ENCODE results near the gene CSDE1.

CSDE1 gene

DNA sequence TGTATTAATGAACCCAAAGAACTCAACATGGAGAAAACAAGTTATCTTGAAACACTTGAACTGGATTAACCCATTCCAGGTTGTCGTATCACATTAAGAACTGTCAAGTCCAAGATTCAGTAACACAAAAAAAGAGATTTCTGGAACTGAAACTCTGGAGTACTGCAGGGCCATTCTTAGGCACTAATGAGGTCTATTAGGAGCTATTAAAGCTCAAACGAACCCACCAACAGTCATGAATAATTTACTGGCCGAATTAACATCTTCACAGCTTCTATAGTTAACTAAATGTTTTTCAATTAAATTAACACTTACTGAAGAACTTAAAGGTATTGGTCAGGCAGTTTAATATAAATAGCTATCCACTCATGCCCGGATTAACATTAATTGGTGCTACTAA is 4.6 kb downstream of the CSDE1 start:
- Histone ChIP-seq H3K9me3 (ENCODE audit: insufficient read depth, low read depth, low read length) (no peaks in the 10 kb centered on the region), H4K20me1 (ENCODE audit: insufficient read depth, low read length, poor library complexity, severe bottlenecking) (peaks cover 91% of the 10 kb centered on the region), H3K79me2 (ENCODE audit: insufficient read depth, low read length) (peaks cover 96% of the 10 kb centered on the region), H3K9ac (ENCODE audit: low read depth, low read length, poor library complexity, severe bottlenecking) (no peak overlapping the region), H3K4me3 (ENCODE audit: low read length, poor library complexity, severe bottlenecking) (peak overlapping the region; percentile 93), H3K4me1 (ENCODE audit: insufficient read depth, low read length, poor library complexity, severe bottlenecking) (peaks cover 54% of the 10 kb centered on the region), H3K4me2 (ENCODE audit: low read depth, low read length, poor library complexity, severe bottlenecking) (peak overlapping the region; percentile 94), H2AFZ (ENCODE audit: low read length) (no peak overlapping the region), H3K27me3 (ENCODE audit: insufficient read depth, low read length, poor library complexity, severe bottlenecking) (peaks cover 3% of the 10 kb centered on the region), H3K9me2 (replicated peaks; ENCODE audit: low read depth, low read length) (no peaks in the 10 kb centered on the region), H3F3A (ENCODE audit: low read depth) (no peaks in the 10 kb centered on the region), H3K36me3 (ENCODE audit: insufficient read depth, low read length) (peaks cover 27% of the 10 kb centered on the region)
- TF ChIP-seq EZH2phosphoT487 (IDR thresholded peaks at IDR 0.05; ENCODE audit: borderline replicate concordance): no peak
- TF ChIP-seq, protein P1, sequence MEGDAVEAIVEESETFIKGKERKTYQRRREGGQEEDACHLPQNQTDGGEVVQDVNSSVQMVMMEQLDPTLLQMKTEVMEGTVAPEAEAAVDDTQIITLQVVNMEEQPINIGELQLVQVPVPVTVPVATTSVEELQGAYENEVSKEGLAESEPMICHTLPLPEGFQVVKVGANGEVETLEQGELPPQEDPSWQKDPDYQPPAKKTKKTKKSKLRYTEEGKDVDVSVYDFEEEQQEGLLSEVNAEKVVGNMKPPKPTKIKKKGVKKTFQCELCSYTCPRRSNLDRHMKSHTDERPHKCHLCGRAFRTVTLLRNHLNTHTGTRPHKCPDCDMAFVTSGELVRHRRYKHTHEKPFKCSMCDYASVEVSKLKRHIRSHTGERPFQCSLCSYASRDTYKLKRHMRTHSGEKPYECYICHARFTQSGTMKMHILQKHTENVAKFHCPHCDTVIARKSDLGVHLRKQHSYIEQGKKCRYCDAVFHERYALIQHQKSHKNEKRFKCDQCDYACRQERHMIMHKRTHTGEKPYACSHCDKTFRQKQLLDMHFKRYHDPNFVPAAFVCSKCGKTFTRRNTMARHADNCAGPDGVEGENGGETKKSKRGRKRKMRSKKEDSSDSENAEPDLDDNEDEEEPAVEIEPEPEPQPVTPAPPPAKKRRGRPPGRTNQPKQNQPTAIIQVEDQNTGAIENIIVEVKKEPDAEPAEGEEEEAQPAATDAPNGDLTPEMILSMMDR (conservative IDR thresholded peaks at IDR 0.05; ENCODE audit: low read length): no peak

DNA sequence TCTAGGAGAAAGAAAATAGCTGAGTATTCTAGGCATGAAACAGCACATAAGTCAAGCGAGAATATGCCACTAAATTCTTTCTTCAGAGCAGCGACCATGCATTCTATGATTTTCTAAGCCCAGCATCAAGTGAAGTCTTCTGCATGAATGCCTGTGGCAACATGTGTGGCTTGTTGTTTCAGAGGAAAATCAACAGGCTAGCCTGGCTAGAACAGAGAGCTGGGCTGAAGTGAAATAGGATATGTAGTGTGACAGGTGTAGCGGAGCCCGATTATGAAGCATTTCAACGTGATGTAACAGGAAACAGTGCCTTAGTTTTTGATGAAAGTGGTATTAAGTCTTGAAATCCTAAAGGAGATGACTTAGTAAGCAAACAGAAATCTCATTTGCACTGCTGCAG is 7.0 kb downstream of the CSDE1 start:
- Histone ChIP-seq H3K4me3 (ENCODE audit: low read length, poor library complexity, severe bottlenecking) (no peak overlapping the region), H3K9ac (ENCODE audit: low read depth, low read length, poor library complexity, severe bottlenecking) (no peak overlapping the region), H3F3A (ENCODE audit: low read depth) (no peaks in the 10 kb centered on the region), H3K9me2 (replicated peaks; ENCODE audit: low read depth, low read length) (no peaks in the 10 kb centered on the region), H3K36me3 (ENCODE audit: insufficient read depth, low read length) (peaks cover 50% of the 10 kb centered on the region), H3K9me3 (ENCODE audit: insufficient read depth, low read depth, low read length) (no peaks in the 10 kb centered on the region), H3K27me3 (ENCODE audit: insufficient read depth, low read length, poor library complexity, severe bottlenecking) (no peaks in the 10 kb centered on the region), H4K20me1 (ENCODE audit: insufficient read depth, low read length, poor library complexity, severe bottlenecking) (peaks cover 100% of the 10 kb centered on the region), H3K4me1 (ENCODE audit: insufficient read depth, low read length, poor library complexity, severe bottlenecking) (peaks cover 55% of the 10 kb centered on the region), H3K4me2 (ENCODE audit: low read depth, low read length, poor library complexity, severe bottlenecking) (peak overlapping the region; percentile 94), H2AFZ (ENCODE audit: low read length) (no peak overlapping the region), H3K79me2 (ENCODE audit: insufficient read depth, low read length) (peaks cover 100% of the 10 kb centered on the region)
- TF ChIP-seq EZH2phosphoT487 (IDR thresholded peaks at IDR 0.05; ENCODE audit: borderline replicate concordance): no peak

DNA sequence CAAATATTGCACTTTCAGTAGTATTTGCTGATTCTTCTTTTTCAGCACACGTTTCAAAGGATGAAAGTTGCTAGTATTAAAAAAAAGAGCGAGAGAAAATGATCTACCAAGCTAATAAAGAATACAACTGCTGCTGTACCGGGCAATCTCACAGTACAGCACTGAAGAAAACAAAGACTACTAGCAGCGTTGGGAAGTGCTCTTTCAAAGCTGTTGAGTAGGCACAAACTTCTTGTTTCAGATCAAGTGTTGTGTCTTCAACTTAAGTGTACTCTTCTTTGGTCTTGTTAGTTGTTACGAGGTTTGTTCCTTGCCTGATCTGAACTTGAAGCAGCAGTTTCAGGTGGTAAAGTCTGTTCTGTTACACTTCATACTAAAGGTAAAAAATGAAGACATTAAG is 7.9 kb downstream of the CSDE1 start:
- peaks cover 100% of the 10 kb centered on the region for H4K20me1 ChIP-seq (ENCODE audit: insufficient read depth, low read length, poor library complexity, severe bottlenecking)
- no peak overlapping the region for H2AFZ ChIP-seq (ENCODE audit: low read length)
- no peak overlapping the region for H3K4me3 ChIP-seq (ENCODE audit: low read length, poor library complexity, severe bottlenecking)
- H3K4me1 ChIP-seq (ENCODE audit: insufficient read depth, low read length, poor library complexity, severe bottlenecking): peaks cover 58% of the 10 kb centered on the region
- H3K4me2 ChIP-seq (ENCODE audit: low read depth, low read length, poor library complexity, severe bottlenecking): peak overlapping the region; percentile 94
- no peak for TF ChIP-seq EZH2phosphoT487 (IDR thresholded peaks at IDR 0.05; ENCODE audit: borderline replicate concordance)
- TF ChIP-seq, protein P1 (conservative IDR thresholded peaks at IDR 0.05; ENCODE audit: low read length): no peak
- H3K36me3 ChIP-seq (ENCODE audit: insufficient read depth, low read length): peaks cover 60% of the 10 kb centered on the region
- no peaks in the 10 kb centered on the region for H3F3A ChIP-seq (ENCODE audit: low read depth)
- peaks cover 100% of the 10 kb centered on the region for H3K79me2 ChIP-seq (ENCODE audit: insufficient read depth, low read length)
- no peak overlapping the region for H3K9ac ChIP-seq (ENCODE audit: low read depth, low read length, poor library complexity, severe bottlenecking)
- H3K9me2 ChIP-seq (replicated peaks; ENCODE audit: low read depth, low read length): no peaks in the 10 kb centered on the region
- no peaks in the 10 kb centered on the region for H3K27me3 ChIP-seq (ENCODE audit: insufficient read depth, low read length, poor library complexity, severe bottlenecking)
- no peaks in the 10 kb centered on the region for H3K9me3 ChIP-seq (ENCODE audit: insufficient read depth, low read depth, low read length)

DNA sequence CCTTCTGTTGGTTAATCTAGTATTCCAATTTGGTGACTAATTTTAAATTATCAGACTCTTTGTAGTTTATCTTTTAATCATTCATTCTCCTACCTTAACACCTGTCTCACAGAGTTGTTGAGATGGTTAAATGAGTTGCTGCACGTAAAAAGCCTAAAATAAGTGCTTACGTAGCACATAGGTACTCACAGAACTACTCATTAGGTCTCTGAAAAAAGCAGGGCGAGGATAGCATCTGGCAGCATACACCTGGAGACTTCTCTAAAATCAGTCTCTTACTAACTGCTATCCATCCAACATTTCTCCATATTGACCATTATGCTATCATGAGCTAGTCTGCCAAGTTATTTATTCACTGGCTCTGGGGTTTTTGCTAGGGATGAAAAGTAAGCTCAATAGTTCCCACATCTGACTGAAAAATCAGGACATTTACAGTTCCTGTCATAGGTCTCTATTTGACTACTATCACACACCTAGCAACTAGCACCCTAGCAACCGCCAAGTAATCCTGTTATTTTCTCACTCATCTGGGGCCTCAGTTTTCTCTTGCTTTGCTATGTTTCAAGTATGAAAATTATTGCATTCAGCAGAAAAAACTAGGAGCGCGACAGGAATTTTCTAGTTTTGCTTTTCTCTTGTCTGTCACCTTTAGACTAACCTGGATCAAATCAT is 11.2 kb downstream of the CSDE1 start:
- peaks cover 100% of the 10 kb centered on the region for H4K20me1 ChIP-seq (ENCODE audit: insufficient read depth, low read length, poor library complexity, severe bottlenecking)
- H3K9me2 ChIP-seq (replicated peaks; ENCODE audit: low read depth, low read length): no peaks in the 10 kb centered on the region
- peaks cover 100% of the 10 kb centered on the region for H3K79me2 ChIP-seq (ENCODE audit: insufficient read depth, low read length)
- H3F3A ChIP-seq (ENCODE audit: low read depth): no peaks in the 10 kb centered on the region
- H3K27me3 ChIP-seq (ENCODE audit: insufficient read depth, low read length, poor library complexity, severe bottlenecking): no peaks in the 10 kb centered on the region
- no peak overlapping the region for H3K4me3 ChIP-seq (ENCODE audit: low read length, poor library complexity, severe bottlenecking)
- no peak overlapping the region for H3K9ac ChIP-seq (ENCODE audit: low read depth, low read length, poor library complexity, severe bottlenecking)
- peaks cover 90% of the 10 kb centered on the region for H3K36me3 ChIP-seq (ENCODE audit: insufficient read depth, low read length)
- no peak overlapping the region for H2AFZ ChIP-seq (ENCODE audit: low read length)
- TF ChIP-seq, protein P1 (conservative IDR thresholded peaks at IDR 0.05; ENCODE audit: low read length): no peak
- no peak for TF ChIP-seq EZH2phosphoT487 (IDR thresholded peaks at IDR 0.05; ENCODE audit: borderline replicate concordance)
- H3K4me1 ChIP-seq (ENCODE audit: insufficient read depth, low read length, poor library complexity, severe bottlenecking): peaks cover 29% of the 10 kb centered on the region
- H3K4me2 ChIP-seq (ENCODE audit: low read depth, low read length, poor library complexity, severe bottlenecking): peak overlapping the region; percentile 47
- no peaks in the 10 kb centered on the region for H3K9me3 ChIP-seq (ENCODE audit: insufficient read depth, low read depth, low read length)
